Karpas-422 (cell line): ENCODE measurements around the gene CHST14. TPM values are rescaled to one million over a fixed set of nuclear protein-coding genes. Genes with fewer than 3 reads are reported as not detected.

Source experiments
- DNase-seq: peaks from one replicate; pipeline ENCODE4 v3.0.0-alpha.2; 2015
- H2AFZ ChIP-seq: fragments of 200-600 bp; sonication (generic); 2 replicates; pipeline ENCODE4 v1.6.1; 2014; ENCODE audit warnings: antibody characterized with exemption, low read length, mixed read lengths
- H3K27ac ChIP-seq: fragments of 200-600 bp; sonication (generic); 2 replicates; pipeline ENCODE4 v1.5.1; 2014; ENCODE audit warnings: mild to moderate bottlenecking, low read length, moderate library complexity
- H3K27me3 ChIP-seq: fragments of 200-600 bp; sonication (generic); 2 replicates; pipeline ENCODE4 v1.6.1; 2014; ENCODE audit warnings: low read length, mixed read lengths
- H3K36me3 ChIP-seq: fragments of 200-600 bp; sonication (generic); 2 replicates; pipeline ENCODE4 v1.6.1; 2014; ENCODE audit warnings: low read length, mixed read lengths; ENCODE audit not compliant: insufficient read depth
- H3K4me1 ChIP-seq: fragments of 200-600 bp; sonication (generic); 2 replicates; pipeline ENCODE4 v1.6.1; 2014; ENCODE audit warnings: mild to moderate bottlenecking, low read length, mixed read lengths
- H3K4me2 ChIP-seq: fragments of 200-600 bp; sonication (generic); 2 replicates; pipeline ENCODE4 v1.6.1; 2014; ENCODE audit warnings: low read length, low read depth, mild to moderate bottlenecking; ENCODE audit not compliant: poor library complexity, severe bottlenecking
- H3K4me3 ChIP-seq: fragments of 200-600 bp; sonication (generic); 2 replicates; pipeline ENCODE4 v1.5.1; 2014; ENCODE audit warnings: mild to moderate bottlenecking, antibody characterized with exemption, low read length, mixed read lengths
- H3K79me2 ChIP-seq: fragments of 200-600 bp; sonication (generic); 2 replicates; pipeline ENCODE4 v1.6.1; 2014; ENCODE audit warnings: mild to moderate bottlenecking, low read length, mixed read lengths
- H3K9ac ChIP-seq: fragments of 200-600 bp; sonication (generic); 2 replicates; pipeline ENCODE4 v1.6.0; 2014; ENCODE audit warnings: low read length
- H3K9me2 ChIP-seq: fragments of 200-600 bp; sonication (generic), shearing (Covaris generic); replicated peaks from 2 replicates; pipeline ENCODE4 v1.6.0; 2014; ENCODE audit warnings: mild to moderate bottlenecking, low read length, moderate library complexity; ENCODE audit not compliant: insufficient read depth
- H3K9me3 ChIP-seq: fragments of 300-700, 200-600 bp; sonication (generic); 2 replicates; pipeline ENCODE4 v1.6.1; 2014; ENCODE audit warnings: low read length, mixed read lengths
- H4K20me1 ChIP-seq: fragments of 200-600 bp; sonication (generic); 2 replicates; pipeline ENCODE4 v1.6.1; 2014; ENCODE audit warnings: mild to moderate bottlenecking, antibody characterized with exemption, low read length, low read depth; ENCODE audit not compliant: insufficient read depth
- total RNA-seq: library from RNA; depleted of rRNA; stranded (reverse); fragments of >200 nt; shearing (Covaris generic); gene quantifications from 2 replicates; pipeline ENCODE4 v1.2.3, GENCODE V29; 2014; ENCODE audit warnings: low replicate concordance

Gene CHST14
- total RNA-seq, 1 experiment from 2014 or later: 11.6 TPM

- H3K79me2 ChIP-seq: peaks cover 21% of the 10 kb centered on the region
- H2AFZ ChIP-seq: peak overlapping the region; percentile 79; the same call in 1 of the 2 replicates
- peak overlapping the region; percentile 82 for H3K4me2 ChIP-seq
- H3K9me3 ChIP-seq: no peaks in the 10 kb centered on the region
- peaks cover 27% of the 10 kb centered on the region for H4K20me1 ChIP-seq
- H3K9ac ChIP-seq: peak overlapping the region; percentile 84
- H3K9me2 ChIP-seq: no peaks in the 10 kb centered on the region
- DNase-seq: no peak
- H3K27me3 ChIP-seq: no peaks in the 10 kb centered on the region
- no peaks in the 10 kb centered on the region for H3K36me3 ChIP-seq
- H3K4me1 ChIP-seq: peaks cover 43% of the 10 kb centered on the region
- no peak overlapping the region for H3K27ac ChIP-seq
- H3K4me3 ChIP-seq: peak overlapping the region; percentile 76
Measured at GRCh38 chr15:40439461-40439959, 31.3 kb upstream of the CHST14 start.

- peaks cover 27% of the 10 kb centered on the region for H3K79me2 ChIP-seq
- peak; percentile 62 for DNase-seq
- peaks cover 33% of the 10 kb centered on the region for H4K20me1 ChIP-seq
- H3K36me3 ChIP-seq: no peaks in the 10 kb centered on the region
- H3K9me2 ChIP-seq: no peaks in the 10 kb centered on the region
- H3K4me3 ChIP-seq: peak overlapping the region; percentile 76
- peak overlapping the region; percentile 79 for H2AFZ ChIP-seq
- H3K4me2 ChIP-seq: peak overlapping the region; percentile 82
- no peak overlapping the region for H3K27ac ChIP-seq
- no peaks in the 10 kb centered on the region for H3K9me3 ChIP-seq
- peaks cover 43% of the 10 kb centered on the region for H3K4me1 ChIP-seq
- H3K27me3 ChIP-seq: no peaks in the 10 kb centered on the region
- peak overlapping the region; percentile 84 for H3K9ac ChIP-seq
Measured at GRCh38 chr15:40439960-40440742, 30.6 kb upstream of the CHST14 start.

GRCh38 chr15:40440743-40441564, 29.8 kb upstream of the CHST14 start, which contains the start of gene BAHD1:
BAHD1 (plus strand) TSS chr15:40440953; CDS start chr15:40458465, 17,512 bp downstream.
- no peak within 1 kb of the TSS for H3K27ac ChIP-seq
- H2AFZ ChIP-seq: peak within 1 kb of the TSS; percentile 79
- H3K36me3 ChIP-seq: no peaks in the 10 kb centered on the region
- peak within 1 kb of the TSS; percentile 83 for H3K4me2 ChIP-seq
- DNase-seq: peak; percentile 98
- peaks cover 41% of the 10 kb centered on the region for H4K20me1 ChIP-seq
- no peaks in the 10 kb centered on the region for H3K27me3 ChIP-seq
- no peaks in the 10 kb centered on the region for H3K9me3 ChIP-seq
- H3K79me2 ChIP-seq: peaks cover 35% of the 10 kb centered on the region
- H3K9ac ChIP-seq: peak within 1 kb of the TSS; percentile 85
- H3K4me1 ChIP-seq: peaks cover 43% of the 10 kb centered on the region
- H3K9me2 ChIP-seq: no peaks in the 10 kb centered on the region
- peak within 1 kb of the TSS; percentile 79 for H3K4me3 ChIP-seq

- H3K4me3 ChIP-seq: peak overlapping the region; percentile 79
- peaks cover 38% of the 10 kb centered on the region for H3K4me1 ChIP-seq
- H3K9ac ChIP-seq: peak overlapping the region; percentile 85
- DNase-seq: peak; percentile 57
- H3K79me2 ChIP-seq: peaks cover 44% of the 10 kb centered on the region
- H3K27me3 ChIP-seq: no peaks in the 10 kb centered on the region
- H2AFZ ChIP-seq: no peak overlapping the region
- peaks cover 49% of the 10 kb centered on the region for H4K20me1 ChIP-seq
- no peaks in the 10 kb centered on the region for H3K9me2 ChIP-seq
- no peaks in the 10 kb centered on the region for H3K9me3 ChIP-seq
- H3K36me3 ChIP-seq: no peaks in the 10 kb centered on the region
- peak overlapping the region; percentile 83 for H3K4me2 ChIP-seq
- no peak overlapping the region for H3K27ac ChIP-seq
Measured at GRCh38 chr15:40441565-40442531, 28.9 kb upstream of the CHST14 start.

- Histone ChIP-seq H3K4me1 (peaks cover 32% of the 10 kb centered on the region), H3K4me3 (no peak overlapping the region), H3K4me2 (no peak overlapping the region), H2AFZ (no peak overlapping the region), H3K9me2 (no peaks in the 10 kb centered on the region), H3K36me3 (no peaks in the 10 kb centered on the region), H3K9ac (no peak overlapping the region), H3K27me3 (no peaks in the 10 kb centered on the region), H3K27ac (no peak overlapping the region), H3K79me2 (peaks cover 53% of the 10 kb centered on the region), H3K9me3 (no peaks in the 10 kb centered on the region), H4K20me1 (peaks cover 49% of the 10 kb centered on the region)
- DNase-seq: no peak
Measured at GRCh38 chr15:40443255-40443654, 27.5 kb upstream of the CHST14 start.

- H3K27ac ChIP-seq: no peak overlapping the region
- no peaks in the 10 kb centered on the region for H3K9me2 ChIP-seq
- no peak overlapping the region for H3K4me2 ChIP-seq
- peaks cover 29% of the 10 kb centered on the region for H3K4me1 ChIP-seq
- H3K27me3 ChIP-seq: no peaks in the 10 kb centered on the region
- H3K36me3 ChIP-seq: no peaks in the 10 kb centered on the region
- H3K9ac ChIP-seq: no peak overlapping the region
- no peak overlapping the region for H3K4me3 ChIP-seq
- H2AFZ ChIP-seq: no peak overlapping the region
- DNase-seq: no peak
- no peaks in the 10 kb centered on the region for H3K9me3 ChIP-seq
- H4K20me1 ChIP-seq: peaks cover 49% of the 10 kb centered on the region
- peaks cover 59% of the 10 kb centered on the region for H3K79me2 ChIP-seq
Measured at GRCh38 chr15:40443846-40444245, 26.9 kb upstream of the CHST14 start.

DNA sequence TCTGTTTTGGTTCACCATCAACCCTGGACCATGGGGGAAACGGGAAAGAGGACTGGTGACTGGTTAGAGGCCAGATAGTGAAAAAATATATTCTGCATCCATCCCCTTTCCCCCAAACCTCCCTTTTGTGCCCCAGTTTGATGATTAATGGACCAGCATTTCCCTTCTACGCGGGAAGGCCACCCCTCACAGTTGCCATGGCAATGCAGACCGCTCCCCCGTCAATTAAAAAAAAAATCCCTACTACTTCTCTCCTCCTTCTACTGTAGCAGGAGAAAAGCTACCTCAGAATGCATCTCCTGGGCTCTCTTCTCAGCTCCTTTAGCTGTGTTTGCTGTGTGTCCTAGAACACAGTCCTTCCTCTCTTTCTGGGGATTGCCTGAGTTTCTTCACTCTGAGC, 26.0 kb upstream of the CHST14 start:
- Histone ChIP-seq H3K4me1 (peaks cover 21% of the 10 kb centered on the region), H3K9me3 (no peaks in the 10 kb centered on the region), H3K27me3 (no peaks in the 10 kb centered on the region), H3K27ac (no peak overlapping the region), H3K9me2 (no peaks in the 10 kb centered on the region), H2AFZ (no peak overlapping the region), H3K9ac (no peak overlapping the region), H3K4me2 (no peak overlapping the region), H3K79me2 (peaks cover 66% of the 10 kb centered on the region), H3K4me3 (no peak overlapping the region), H3K36me3 (no peaks in the 10 kb centered on the region), H4K20me1 (peaks cover 50% of the 10 kb centered on the region)
- DNase-seq: no peak
